ENCODE data around the gene SMARCD3.

The SMARCD3 gene

GRCh38 chr7:151239837-151240459 lies 8.5 kb downstream of the SMARCD3 start:
- TF ChIP-seq CTCF (IDR thresholded peaks at IDR 0.05) (no peak), ZFX (IDR thresholded peaks at IDR 0.05; ENCODE audit: borderline replicate concordance) (no peak)
- H3K27ac ChIP-seq, result peak overlapping the region; percentile 49

DNA sequence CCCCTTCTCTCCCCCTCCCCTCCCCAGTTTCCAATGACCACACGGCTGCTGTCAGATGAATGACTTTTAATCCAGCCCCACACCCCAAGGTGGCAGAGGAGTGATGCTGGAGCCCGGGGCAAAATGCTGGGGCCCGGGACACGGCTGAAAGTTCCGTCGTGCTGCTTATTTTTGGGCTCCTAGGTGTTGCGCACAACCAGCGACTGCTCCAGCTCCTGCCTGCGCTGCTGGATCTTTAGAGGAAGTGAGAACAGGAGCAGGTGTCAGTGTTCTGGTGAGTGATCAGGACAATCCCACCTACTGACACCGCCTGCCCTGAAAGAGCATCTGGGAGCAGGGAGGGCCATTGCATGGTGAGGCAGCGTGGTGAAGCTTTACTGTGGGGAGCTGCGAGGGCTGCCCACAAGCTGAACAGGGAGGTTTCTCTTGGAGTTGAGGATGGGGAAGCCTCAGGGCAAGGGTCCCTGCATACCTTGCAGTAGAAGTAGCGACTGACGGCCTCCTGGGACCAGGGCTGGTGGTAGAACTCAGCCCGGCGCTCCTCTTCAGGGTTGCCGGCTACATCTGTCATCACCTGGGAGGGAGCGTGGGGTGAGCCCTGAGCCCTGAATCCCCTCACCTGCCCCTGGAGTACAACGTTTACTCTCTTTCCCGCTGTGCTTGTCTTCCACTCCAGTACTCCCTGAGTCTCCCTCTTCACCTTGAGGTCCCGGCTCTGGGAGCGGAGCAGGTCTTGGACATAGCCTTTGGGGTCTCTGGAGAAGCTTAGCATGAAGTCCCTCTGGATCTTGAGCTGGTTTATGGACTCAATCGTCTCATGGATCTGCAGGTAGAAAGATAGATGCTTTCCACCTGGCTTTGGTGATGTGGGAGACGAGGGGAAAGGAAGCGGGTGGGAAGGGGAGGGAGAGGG lies 9.3 kb downstream of the SMARCD3 start:
- TF ChIP-seq ZFX (IDR thresholded peaks at IDR 0.05; ENCODE audit: borderline replicate concordance), result no peak
- TF ChIP-seq CTCF (IDR thresholded peaks at IDR 0.05), result no peak
- no peak overlapping the region for H3K27ac ChIP-seq

DNA sequence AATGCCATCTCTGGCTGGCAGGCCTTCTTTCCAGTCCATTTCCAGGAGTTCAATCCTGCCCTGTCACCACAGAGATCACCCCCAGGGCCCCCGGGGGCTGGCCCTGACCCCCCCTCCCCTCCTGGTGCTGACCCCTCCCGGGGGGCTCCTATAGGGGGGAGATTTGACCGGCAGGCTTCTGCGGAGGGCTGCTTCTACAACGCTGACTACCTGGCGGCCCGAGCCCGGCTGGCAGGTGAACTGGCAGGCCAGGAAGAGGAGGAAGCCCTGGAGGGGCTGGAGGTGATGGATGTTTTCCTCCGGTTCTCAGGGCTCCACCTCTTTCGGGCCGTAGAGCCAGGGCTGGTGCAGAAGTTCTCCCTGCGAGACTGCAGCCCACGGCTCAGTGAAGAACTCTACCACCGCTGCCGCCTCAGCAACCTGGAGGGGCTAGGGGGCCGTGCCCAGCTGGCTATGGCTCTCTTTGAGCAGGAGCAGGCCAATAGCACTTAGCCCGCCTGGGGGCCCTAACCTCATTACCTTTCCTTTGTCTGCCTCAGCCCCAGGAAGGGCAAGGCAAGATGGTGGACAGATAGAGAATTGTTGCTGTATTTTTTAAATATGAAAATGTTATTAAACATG lies 10.2 kb downstream of the SMARCD3 start:
- TF ChIP-seq ZFX (IDR thresholded peaks at IDR 0.05; ENCODE audit: borderline replicate concordance), result no peak
- TF ChIP-seq CTCF (IDR thresholded peaks at IDR 0.05), result no peak
- no peak overlapping the region for H3K27ac ChIP-seq

GRCh38 chr7:151237244-151238189 lies 11.0 kb downstream of the SMARCD3 start:
- H3K27ac ChIP-seq, result no peak overlapping the region
- TF ChIP-seq ZFX (IDR thresholded peaks at IDR 0.05; ENCODE audit: borderline replicate concordance), result no peak
- no peak for TF ChIP-seq CTCF (IDR thresholded peaks at IDR 0.05)

DNA sequence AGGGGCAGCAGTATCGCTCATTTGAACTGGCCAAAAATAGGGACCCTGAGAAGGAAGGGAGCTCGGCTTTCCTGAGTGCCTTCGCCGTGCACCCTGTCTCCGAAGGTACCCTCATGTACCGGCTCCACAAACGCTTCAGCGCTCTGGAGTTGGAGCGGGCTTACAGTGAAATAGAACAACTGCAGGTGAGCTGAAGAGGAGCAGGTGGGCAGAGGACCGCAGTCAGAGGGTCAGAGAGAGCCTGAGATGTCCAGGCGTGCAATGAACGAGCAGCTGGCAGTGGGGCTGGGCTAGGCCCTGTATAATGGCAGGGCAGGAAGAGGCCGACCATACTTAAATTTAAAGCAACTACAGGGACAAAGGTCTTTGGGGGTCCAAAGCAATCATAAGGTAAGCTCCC lies 12.1 kb downstream of the SMARCD3 start:
- no peak for TF ChIP-seq ZFX (IDR thresholded peaks at IDR 0.05; ENCODE audit: borderline replicate concordance)
- no peak for TF ChIP-seq CTCF (IDR thresholded peaks at IDR 0.05)
- H3K27ac ChIP-seq, result no peak overlapping the region

- TF ChIP-seq ZFX (IDR thresholded peaks at IDR 0.05; ENCODE audit: borderline replicate concordance), result no peak
- TF ChIP-seq CTCF (IDR thresholded peaks at IDR 0.05), result no peak
- H3K27ac ChIP-seq, result no peak overlapping the region
Observed at GRCh38 chr7:151235091-151235787, 13.3 kb downstream of the SMARCD3 start.

Data from 22Rv1 (cell line).